Thyroid gland (tissue), 4 donors: Measurements from ENCODE around the gene RXFP1. TPM values are rescaled to one million over a fixed set of nuclear protein-coding genes. Genes with fewer than 3 reads are reported as not detected.

Experiments used
- DNase-seq, 2 donors: peaks; one replicate each; pipeline ENCODE4 v3.0.0-alpha.2; 2019
- H3K27ac ChIP-seq, 3 donors: fragments of 200-600 bp; sonication (generic); 1 replicate in 2 of 3; 2 replicates in 1 of 3; pipeline ENCODE4 v1.5.1; 2016 to 2019; ENCODE audit warnings: mild to moderate bottlenecking in 1 of 3, moderate library complexity in 1 of 3
- H3K27me3 ChIP-seq: fragments of 200-600 bp; sonication (generic); one replicate; pipeline ENCODE4 v1.5.1; 2019
- H3K36me3 ChIP-seq, 2 donors: fragments of 200-600 bp; sonication (generic); one replicate each; pipeline ENCODE4 v1.5.1; 2016 to 2019
- H3K4me1 ChIP-seq, 2 donors: fragments of 200-600 bp; sonication (generic); one replicate each; pipeline ENCODE4 v1.5.1; 2017 to 2019
- H3K4me3 ChIP-seq, 3 donors: fragments of 200-600 bp; sonication (generic); replicated peaks in 1 of 3; 1 replicate in 2 of 3; 2 replicates in 1 of 3; pipeline ENCODE4 v1.5.1; 2016; ENCODE audit warnings: mild to moderate bottlenecking in 1 of 3
- H3K9me3 ChIP-seq: fragments of 200-600 bp; sonication (generic); one replicate; pipeline ENCODE4 v1.5.1; 2017
- CTCF ChIP-seq, 6 experiments: fragments of 200-600 bp in 3 of 6; fragments of 450-650 bp in 3 of 6; sonication (generic) in 3 of 6; IDR thresholded peaks; one replicate each; pipeline ENCODE4 v1.5.1; 2016 to 2019; ENCODE audit warnings: antibody characterized with exemption in 6 of 6, mild to moderate bottlenecking in 2 of 6, inconsistent platforms in 1 of 6, moderate library complexity in 1 of 6
- POLR2A ChIP-seq, 2 donors: fragments of 450-650 bp; IDR thresholded peaks; one replicate each; pipeline ENCODE4 v1.6.1; 2017; ENCODE audit warnings: antibody characterized with exemption in 2 of 2, mild to moderate bottlenecking in 2 of 2, moderate library complexity in 1 of 2
- WGBS, 2 donors: methylation state at CpG; one replicate each; pipeline ENCODE4 v1.1.5; 2017; 5-methylcytosine and 5-hydroxymethylcytosine counted together
- intact Hi-C: fragments of 100-400 bp; cut with DNase I; formaldehyde crosslinking; loops from one replicate; pipeline ENCODE4 v1.15.1; 2023
- total RNA-seq, 4 donors: library from RNA; depleted of rRNA; stranded (reverse); fragments of >200 nt; gene quantifications; one replicate each; pipeline ENCODE4 v1.2.3, GENCODE V29; 2016

The RXFP1 gene
- total RNA-seq, 4 donors from 2014 or later: 0.13 to 3.5 (median 0.63) TPM

DNA sequence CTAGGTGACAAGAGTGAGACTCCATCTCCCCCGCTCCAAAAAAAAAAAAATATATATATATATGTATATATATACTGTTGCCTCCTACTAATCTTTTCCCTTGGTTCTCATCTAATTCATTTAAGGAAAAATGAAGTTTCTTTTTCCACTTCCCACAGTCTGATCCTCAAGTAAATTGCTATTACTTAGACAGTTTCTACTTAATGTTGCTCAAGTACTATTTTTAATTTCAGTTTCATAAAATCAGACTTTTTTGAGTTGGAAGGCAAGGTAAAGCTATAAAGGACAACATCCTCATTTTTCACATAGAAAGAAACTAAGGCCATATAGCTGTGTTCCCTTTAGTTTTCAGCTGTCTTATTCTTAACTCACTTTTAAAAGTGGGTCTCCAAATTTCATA is 5.8 kb downstream of the RXFP1 start:
- Histone ChIP-seq H3K27ac (no peak overlapping the region), H3K4me1 (no peaks in the 10 kb centered on the region), H3K36me3 (no peaks in the 10 kb centered on the region), H3K4me3 (no peak overlapping the region), H3K27me3 (no peaks in the 10 kb centered on the region), H3K9me3 (no peaks in the 10 kb centered on the region)
- TF ChIP-seq POLR2A (IDR thresholded peaks at IDR 0.05) (no peak), CTCF (IDR thresholded peaks at IDR 0.05) (no peak)
- DNase-seq: no peak
- intact Hi-C loops: no loop called here
- 90 to 100% methylated on average over 1 of the region's 1 CpG for WGBS, 2 donors

DNA sequence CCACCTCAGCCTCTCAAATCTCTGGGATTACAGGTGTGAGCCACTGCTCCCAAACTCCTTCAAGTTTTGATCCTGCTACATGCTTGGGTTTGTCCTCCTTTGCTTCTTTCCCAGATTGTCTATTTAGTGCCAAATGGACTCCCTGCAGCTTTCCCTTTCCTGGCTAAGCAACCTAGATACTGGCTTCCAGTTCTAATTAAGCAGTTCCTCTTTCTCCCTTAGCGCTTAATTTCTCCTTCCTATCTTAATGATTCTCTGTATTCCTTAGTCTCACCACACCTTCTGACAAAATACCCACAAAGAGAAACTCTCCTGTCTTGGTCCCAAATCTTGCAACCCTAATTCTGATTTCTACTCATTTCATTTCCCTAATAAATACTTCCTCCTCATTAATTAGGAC is 7.8 kb downstream of the RXFP1 start:
- no peak for DNase-seq
- Histone ChIP-seq H3K27me3 (no peaks in the 10 kb centered on the region), H3K4me1 (no peaks in the 10 kb centered on the region), H3K4me3 (no peak overlapping the region), H3K27ac (no peak overlapping the region), H3K36me3 (no peaks in the 10 kb centered on the region), H3K9me3 (no peaks in the 10 kb centered on the region)
- intact Hi-C loops: no loop called here
- WGBS, 2 donors: 71 to 77% methylated on average over 1 of the region's 1 CpG
- no peak for TF ChIP-seq CTCF (IDR thresholded peaks at IDR 0.05)

- intact Hi-C loops: no loop called here
- no peak for DNase-seq
- WGBS, 2 donors: 53 to 70% methylated on average over 2 of the region's 2 CpGs
- Histone ChIP-seq H3K27ac (no peak overlapping the region), H3K27me3 (no peaks in the 10 kb centered on the region), H3K9me3 (no peaks in the 10 kb centered on the region), H3K36me3 (no peaks in the 10 kb centered on the region), H3K4me3 (no peak overlapping the region), H3K4me1 (no peaks in the 10 kb centered on the region)
- TF ChIP-seq CTCF (IDR thresholded peaks at IDR 0.05): no peak
- no peak for TF ChIP-seq POLR2A (IDR thresholded peaks at IDR 0.05)
Observed at GRCh38 chr4:158530381-158530780, 8.7 kb downstream of the RXFP1 start.

DNA sequence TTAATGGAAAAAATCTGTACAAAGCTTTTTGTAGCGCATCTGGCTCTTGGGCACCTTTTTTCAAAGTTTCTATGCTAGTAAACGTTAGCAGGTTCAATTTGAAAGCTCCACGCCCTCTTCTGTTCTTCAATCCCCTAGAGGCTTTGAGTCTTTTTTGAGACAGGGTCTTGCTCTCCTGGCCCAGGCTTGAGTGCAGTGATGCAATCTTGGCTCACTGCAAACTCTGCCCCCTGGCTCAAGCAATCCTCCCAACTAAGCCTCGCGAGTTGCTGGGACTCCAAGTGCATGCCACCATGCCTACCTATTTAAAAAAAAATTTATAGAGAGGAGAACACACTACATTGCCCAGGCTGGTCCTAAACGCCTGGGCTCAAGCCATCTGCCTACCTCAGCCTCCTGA is 9.2 kb downstream of the RXFP1 start:
- H3K9me3 ChIP-seq: no peaks in the 10 kb centered on the region
- DNase-seq: no peak
- no peak overlapping the region for H3K27ac ChIP-seq
- no peaks in the 10 kb centered on the region for H3K4me1 ChIP-seq
- H3K4me3 ChIP-seq: no peak overlapping the region
- no peaks in the 10 kb centered on the region for H3K36me3 ChIP-seq
- 64 to 81% methylated on average over 6 of the region's 6 CpGs for WGBS, 2 donors
- H3K27me3 ChIP-seq: no peaks in the 10 kb centered on the region
- intact Hi-C loops: no loop called here
- TF ChIP-seq CTCF (IDR thresholded peaks at IDR 0.05) (no peak), POLR2A (IDR thresholded peaks at IDR 0.05) (no peak)

DNA sequence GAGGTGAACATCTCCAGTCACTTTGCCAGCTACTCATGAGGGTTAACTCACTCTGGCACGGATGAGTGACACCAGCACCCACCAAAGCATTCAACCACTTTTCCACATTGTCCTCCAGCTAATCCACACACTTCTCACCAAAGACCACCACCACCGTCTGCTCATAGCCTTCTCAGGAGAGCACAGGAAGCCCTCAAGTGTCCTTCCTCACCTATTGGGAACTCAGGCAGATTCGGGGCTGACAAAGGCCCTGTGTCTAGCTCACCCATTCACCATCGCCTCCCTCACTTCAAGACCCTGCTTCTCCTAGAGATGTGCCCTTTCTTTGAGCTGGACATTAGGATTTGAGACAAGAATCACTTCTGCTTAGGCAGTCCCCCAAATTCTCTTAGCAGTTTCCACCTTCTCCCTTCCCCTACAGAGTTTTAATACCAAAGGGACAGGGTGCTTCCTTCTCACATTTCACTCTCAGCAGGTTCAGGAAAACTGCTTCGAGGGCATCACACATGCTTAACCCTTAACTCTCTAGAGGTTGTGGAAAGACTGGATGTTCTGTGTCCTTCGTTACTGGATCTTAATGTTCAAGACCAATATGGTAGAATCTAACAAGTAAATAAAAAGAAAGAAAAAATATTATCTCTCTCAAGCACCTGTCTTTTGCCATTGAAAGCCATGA is 11.0 kb downstream of the RXFP1 start:
- DNase-seq: no peak
- Histone ChIP-seq H3K4me3 (no peak overlapping the region), H3K4me1 (no peaks in the 10 kb centered on the region), H3K27ac (no peak overlapping the region), H3K36me3 (no peaks in the 10 kb centered on the region), H3K9me3 (no peaks in the 10 kb centered on the region), H3K27me3 (no peaks in the 10 kb centered on the region)
- TF ChIP-seq POLR2A (IDR thresholded peaks at IDR 0.05): no peak
- TF ChIP-seq CTCF (IDR thresholded peaks at IDR 0.05): no peak
- intact Hi-C loops: no loop called here
- 42 to 45% methylated on average over 6 of the region's 6 CpGs for WGBS, 2 donors
